Endodermal cell (in vitro differentiated cells): ENCODE results near the gene OR8I2. TPM values are rescaled to one million over a fixed set of nuclear protein-coding genes. Genes with fewer than 3 reads are reported as not detected.

Experiments used
- DNase-seq: peaks from one replicate; pipeline ENCODE4 v3.0.0-alpha.2; 2017
- H3K27ac ChIP-seq: 2 replicates; pipeline ENCODE4 v1.5.1; 2013; ENCODE audit warnings: mild to moderate bottlenecking, low read depth, low read length, moderate library complexity
- H3K27me3 ChIP-seq: 2 replicates; pipeline ENCODE4 v1.6.1; 2013; ENCODE audit warnings: mild to moderate bottlenecking, low read length, moderate library complexity; ENCODE audit not compliant: insufficient read depth, control insufficient read depth, poor library complexity, severe bottlenecking
- H3K36me3 ChIP-seq: 2 replicates; pipeline ENCODE4 v1.7.0; 2013; ENCODE audit warnings: mild to moderate bottlenecking, low read length, moderate library complexity; ENCODE audit not compliant: control insufficient read depth, insufficient read depth
- H3K4me1 ChIP-seq: one replicate; pipeline ENCODE4 v1.7.0; 2013; ENCODE audit warnings: low read length; ENCODE audit not compliant: control insufficient read depth, insufficient read depth
- H3K4me3 ChIP-seq: 2 replicates; pipeline ENCODE4 v1.5.1; 2013; ENCODE audit warnings: mild to moderate bottlenecking, low read length, moderate library complexity
- H3K9ac ChIP-seq: 2 replicates; pipeline ENCODE4 v1.6.1; 2013; ENCODE audit warnings: mild to moderate bottlenecking, low read length, moderate library complexity; ENCODE audit not compliant: poor library complexity, severe bottlenecking; ENCODE audit errors: extremely low read depth
- H3K9me3 ChIP-seq: 2 replicates; pipeline ENCODE4 v1.6.1; 2013; ENCODE audit warnings: mild to moderate bottlenecking, low read length, moderate library complexity; ENCODE audit not compliant: control insufficient read depth
- H3K27ac Mint-ChIP-seq: 2 replicates; pipeline ENCODE4 v1.8.0; 2020; ENCODE audit warnings: mixed read lengths
- H3K27me3 Mint-ChIP-seq: 2 replicates; pipeline ENCODE4 v1.8.0; 2021; ENCODE audit warnings: mild to moderate bottlenecking, mixed read lengths; ENCODE audit not compliant: insufficient read depth
- H3K36me3 Mint-ChIP-seq: 2 replicates; pipeline ENCODE4 v1.8.0; 2020; ENCODE audit warnings: low read depth, mixed read lengths
- H3K4me1 Mint-ChIP-seq: 2 replicates; pipeline ENCODE4 v1.8.0; 2020; ENCODE audit warnings: mixed read lengths
- H3K4me3 Mint-ChIP-seq: 2 replicates; pipeline ENCODE4 v1.8.0; 2020; ENCODE audit warnings: mild to moderate bottlenecking, moderate library complexity, mixed read lengths
- H3K9me3 Mint-ChIP-seq: 2 replicates; pipeline ENCODE4 v1.8.0; 2020; ENCODE audit warnings: mild to moderate bottlenecking, mixed read lengths
- CTCF ChIP-seq: fragments of 200-600 bp; sonication (generic); conservative IDR thresholded peaks from 2 replicates; pipeline ENCODE4 v1.5.0; 2021; ENCODE audit warnings: antibody characterized with exemption, mild to moderate bottlenecking
- WGBS, 2 experiments: methylation state at CpG; one replicate each; pipeline versions ENCODE4 v1.1.5 to v1.1.7; 2013; ENCODE audit warnings: missing lambda C conversion rate in 2 of 2, mixed read lengths in 1 of 2; ENCODE audit not compliant: insufficient coverage in 1 of 2, insufficient read length in 1 of 2; 5-methylcytosine and 5-hydroxymethylcytosine counted together
- long read RNA-seq, 4 experiments: library from polyadenylated mRNA in 2 of 4; library from RNA in 1 of 4; library from capped mRNA in 1 of 4; stranded (forward) in 3 of 4; unstranded in 1 of 4; transcript quantifications; one replicate each; pipeline ENCODE4 v2.0.0, GENCODE V29; 2020 to 2021; ENCODE audit warnings: inconsistent platforms in 1 of 4
- polyA plus RNA-seq, 2 experiments: library from polyadenylated mRNA; stranded (reverse); fragments of 50-300 nt; gene quantifications; one replicate each; pipeline ENCODE4 v1.2.3, GENCODE V29; 2013
- total RNA-seq, 2 donors: library from RNA; stranded (reverse); fragmentation: NEBNext Ultra II Directional in 1 of 2; extraction: Animal tissue kit (Norgen Biotek cat#: 25700) in 1 of 2; gene quantifications; 2 replicates in 1 of 2; 3 replicates in 1 of 2; pipeline ENCODE4 v1.2.1, GENCODE V29; 2021

OR8I2 gene
- total RNA-seq, result not detected
- not detected for polyA plus RNA-seq (2013, experiment 1 of 2)
- not detected for polyA plus RNA-seq (2013, experiment 2 of 2)
- long read RNA-seq, experiment 1, result 0 reads
- long read RNA-seq, experiment 2, result 0 reads
- long read RNA-seq, experiment 3, result 0 reads
- long read RNA-seq, experiment 4, result 0 reads

GRCh38 chr11:56093008-56093407 is at the start of gene OR8I2:
Gene OR8I2, plus strand, starts transcription at chr11:56093308. Its CDS starts 0 bp downstream, at chr11:56093308.
- Histone ChIP-seq H3K9ac (no peak within 1 kb of the TSS), H3K4me3 (no peak within 1 kb of the TSS), H3K27ac (no peak within 1 kb of the TSS), H3K36me3 (no peaks in the 10 kb centered on the region), H3K27me3 (no peaks in the 10 kb centered on the region), H3K9me3 (no peaks in the 10 kb centered on the region), H3K4me1 (no peaks in the 10 kb centered on the region)
- no peak for DNase-seq
- Mint-ChIP-seq H3K27ac (no peak within 1 kb of the TSS), H3K36me3 (no peaks in the 10 kb centered on the region), H3K9me3 (no peaks in the 10 kb centered on the region), H3K27me3 (no peaks in the 10 kb centered on the region), H3K4me3 (no peak within 1 kb of the TSS), H3K4me1 (no peaks in the 10 kb centered on the region)
- 96% methylated on average over 2 of the region's 3 CpGs; no CpG with 5 or more reads in 1 of the 2 experiments for WGBS, 2 experiments
- no peak for TF ChIP-seq CTCF

- H3K9me3 ChIP-seq, result no peaks in the 10 kb centered on the region
- TF ChIP-seq CTCF, result no peak
- no peaks in the 10 kb centered on the region for H3K4me1 ChIP-seq
- Mint-ChIP-seq H3K27me3 (no peaks in the 10 kb centered on the region), H3K36me3 (no peaks in the 10 kb centered on the region), H3K9me3 (peaks cover 5% of the 10 kb centered on the region), H3K4me3 (no peak overlapping the region), H3K4me1 (no peaks in the 10 kb centered on the region), H3K27ac (no peak overlapping the region)
- H3K27ac ChIP-seq, result no peak overlapping the region
- no peaks in the 10 kb centered on the region for H3K27me3 ChIP-seq
- DNase-seq, result no peak
- no peak overlapping the region for H3K4me3 ChIP-seq
- no peaks in the 10 kb centered on the region for H3K36me3 ChIP-seq
- WGBS, 2 experiments, result 96 to 100% methylated on average over 1 of the region's 1 CpG
- H3K9ac ChIP-seq, result no peak overlapping the region
Observed at GRCh38 chr11:56045538-56045937, 47.6 kb upstream of the OR8I2 start.

- Mint-ChIP-seq H3K27me3 (no peaks in the 10 kb centered on the region), H3K4me1 (no peaks in the 10 kb centered on the region), H3K9me3 (no peaks in the 10 kb centered on the region), H3K4me3 (no peak overlapping the region), H3K27ac (no peak overlapping the region), H3K36me3 (no peaks in the 10 kb centered on the region)
- no peak for DNase-seq
- no peak overlapping the region for H3K27ac ChIP-seq
- H3K9ac ChIP-seq, result no peak overlapping the region
- no peaks in the 10 kb centered on the region for H3K27me3 ChIP-seq
- H3K4me1 ChIP-seq, result no peaks in the 10 kb centered on the region
- no peaks in the 10 kb centered on the region for H3K36me3 ChIP-seq
- peaks cover 7% of the 10 kb centered on the region for H3K9me3 ChIP-seq
- no peak overlapping the region for H3K4me3 ChIP-seq
- WGBS, 2 experiments, result 0 to 67% methylated on average over 1 to 3 of the region's 4 CpGs
- no peak for TF ChIP-seq CTCF
Observed at GRCh38 chr11:56048480-56048879, 44.6 kb upstream of the OR8I2 start.
